K562 (cell line): Measurements from ENCODE around the gene LDLRAD1. TPM values are rescaled to one million over a fixed set of nuclear protein-coding genes. Genes with fewer than 3 reads are reported as not detected.

ENCODE experiments used
- CBFA2T2 ChIP-seq: fragments of 450-650 bp; conservative IDR thresholded peaks from 2 replicates; pipeline ENCODE4 v1.6.1; 2017; ENCODE audit warnings: mild to moderate bottlenecking
- CBX3 ChIP-seq, 2 experiments: IDR thresholded peaks; 1 replicate in 1 of 2; 2 replicates in 1 of 2; pipeline ENCODE4 v1.6.1; 2012; ENCODE audit warnings: inconsistent platforms in 2 of 2, low read length in 2 of 2, borderline replicate concordance in 1 of 2, control low read depth in 1 of 2
- CREM ChIP-seq: IDR thresholded peaks from 2 replicates; pipeline ENCODE4 v1.6.1; 2014; ENCODE audit warnings: antibody characterized with exemption, low read depth
- CTCFL ChIP-seq: IDR thresholded peaks from 2 replicates; pipeline ENCODE4 v1.6.1; 2011; ENCODE audit warnings: borderline replicate concordance, low read depth, mild to moderate bottlenecking, moderate library complexity, low read length; ENCODE audit not compliant: insufficient read depth, poor library complexity, severe bottlenecking
- DEAF1 ChIP-seq: fragments of 450-650 bp; formaldehyde crosslinking; IDR thresholded peaks from 2 replicates; pipeline ENCODE4 v1.4.0; 2020; ENCODE audit warnings: mild to moderate bottlenecking, moderate library complexity
- EP300 ChIP-seq: IDR thresholded peaks from 2 replicates; pipeline ENCODE4 v1.6.1; 2012; ENCODE audit warnings: low read length, improper control_type of control experiment
- ETS2 ChIP-seq: IDR thresholded peaks from 2 replicates; pipeline ENCODE4 v1.6.1; 2016; ENCODE audit warnings: borderline replicate concordance, missing genetic modification characterization, mild to moderate bottlenecking, moderate library complexity, missing compliant biosample characterization; ENCODE audit not compliant: poor library complexity, severe bottlenecking
- FOXM1 ChIP-seq, 2 experiments: fragments of 450-650 bp in 1 of 2; sonication (generic) in 1 of 2; formaldehyde crosslinking in 1 of 2; IDR thresholded peaks; 2 replicates each; pipeline versions ENCODE4 v1.6.1 to v1.9.0; 2017 to 2022; ENCODE audit warnings: low read depth in 2 of 2, mild to moderate bottlenecking in 2 of 2, missing genetic modification reagents in 1 of 2, moderate library complexity in 1 of 2
- HSF4 ChIP-seq: fragments of 250-450 bp; sonication (Bioruptor Pico); IDR thresholded peaks from 2 replicates; pipeline ENCODE4 v2.1.2; 2022; ENCODE audit warnings: mild to moderate bottlenecking, moderate library complexity, borderline replicate concordance
- KDM1A ChIP-seq, 2 experiments: fragments of 450-650 bp; IDR thresholded peaks; 2 replicates each; pipeline ENCODE4 v1.6.1; 2016; ENCODE audit warnings: mild to moderate bottlenecking in 2 of 2
- MCM2 ChIP-seq: fragments of 450-650 bp; IDR thresholded peaks from 2 replicates; pipeline ENCODE4 v1.6.1; 2017; ENCODE audit warnings: low read depth, mild to moderate bottlenecking
- MTA2 ChIP-seq: fragments of 450-650 bp; IDR thresholded peaks from 2 replicates; pipeline ENCODE4 v1.6.1; 2016; ENCODE audit warnings: low read depth
- MXI1 ChIP-seq: IDR thresholded peaks from 2 replicates; pipeline ENCODE4 v1.6.1; 2011; ENCODE audit warnings: low read depth, mild to moderate bottlenecking, improper control_type of control experiment, low read length
- NELFE ChIP-seq: IDR thresholded peaks from 2 replicates; pipeline ENCODE4 v1.6.1; 2011; ENCODE audit warnings: mild to moderate bottlenecking; ENCODE audit not compliant: insufficient read depth, insufficient read length
- NFRKB ChIP-seq: fragments of 450-650 bp; IDR thresholded peaks from 2 replicates; pipeline ENCODE4 v1.6.1; 2016; ENCODE audit warnings: low read depth
- PTRF ChIP-seq: fragments of 450-650 bp; IDR thresholded peaks from 2 replicates; pipeline ENCODE4 v1.6.1; 2016; ENCODE audit warnings: mild to moderate bottlenecking, missing genetic modification characterization, missing compliant biosample characterization
- RAD21 ChIP-seq, 2 experiments: fragments of 250-450 bp in 1 of 2; fragments of 450-650 bp in 1 of 2; sonication (Bioruptor Pico) in 1 of 2; formaldehyde crosslinking in 1 of 2; IDR thresholded peaks in 1 of 2; conservative IDR thresholded peaks in 1 of 2; 2 replicates each; pipeline versions ENCODE4 v1.4.0 to v1.8.0; 2020 to 2022; ENCODE audit warnings: mild to moderate bottlenecking in 2 of 2, moderate library complexity in 1 of 2
- SLC30A9 ChIP-seq: fragments of 250-450 bp; sonication (Bioruptor Pico); IDR thresholded peaks from 2 replicates; pipeline ENCODE4 v1.8.0; 2022; ENCODE audit warnings: mild to moderate bottlenecking, moderate library complexity
- TAL1 ChIP-seq: fragments of 450-650 bp; IDR thresholded peaks from 2 replicates; pipeline ENCODE4 v1.6.1; 2016; ENCODE audit warnings: mild to moderate bottlenecking
- TBP ChIP-seq: optimal IDR thresholded peaks from 2 replicates; pipeline ENCODE3; 2011; ENCODE audit warnings: low read depth, low read length, improper control_type of control experiment
- USF2 ChIP-seq: sonication (generic); formaldehyde crosslinking; IDR thresholded peaks from 2 replicates; pipeline ENCODE4 v1.5.0; 2020; ENCODE audit warnings: missing genetic modification reagents
- ZFP1 ChIP-seq: fragments of 450-650 bp; formaldehyde crosslinking; IDR thresholded peaks from 2 replicates; pipeline ENCODE4 v1.4.0; 2020; ENCODE audit warnings: mild to moderate bottlenecking, mixed read lengths
- ZNF280A ChIP-seq: fragments of 450-650 bp; IDR thresholded peaks from 2 replicates; pipeline ENCODE4 v1.6.1; 2018; ENCODE audit warnings: mild to moderate bottlenecking, low read depth; ENCODE audit not compliant: partially characterized antibody
- ZNF778 ChIP-seq: fragments of 450-650 bp; formaldehyde crosslinking; IDR thresholded peaks from 2 replicates; pipeline ENCODE4 v1.4.0; 2020; ENCODE audit warnings: mild to moderate bottlenecking, moderate library complexity
- polyA plus RNA-seq, 8 experiments: library from polyadenylated mRNA; depleted of rRNA in 4 of 8; stranded (reverse) in 5 of 8; unstranded in 3 of 8; fragments of >200 nt; fragmentation: Nextera tagmentation in 2 of 8; fragmentation: Illumina TruSeq in 1 of 8; extraction: Ambion mirVana in 2 of 8; extraction: Trizol in 1 of 8; gene quantifications; 2 replicates each; pipeline versions ENCODE4 v1.2.1 to v1.2.3, GENCODE V29; 2011 to 2014; ENCODE audit warnings: inconsistent platforms in 1 of 8, missing spikeins in 1 of 8
- total RNA-seq, 7 experiments: library from RNA; depleted of rRNA in 6 of 7; stranded (reverse); fragments of >200 nt in 6 of 7; fragmentation: Illumina TruSeq in 2 of 7; extraction: Trizol in 2 of 7; gene quantifications; 2 replicates each; pipeline versions ENCODE4 v1.2.1 to v1.2.3, GENCODE V29; 2011 to 2021; ENCODE audit warnings: low replicate concordance in 1 of 7

Gene LDLRAD1
- total and polyA plus RNA-seq, 9 of the 15 experiments (the other 6 are each of a cell fraction or from before 2014, with no cell fraction given), result not detected

GRCh38 chr1:54054438-54054749, 36.4 kb upstream of the LDLRAD1 start (continued):
- TF ChIP-seq USF2 (CRISPR knock-in tag), result no peak
- TF ChIP-seq EP300, result peak; percentile 66; the same call in 1 of the 2 replicates
- TF ChIP-seq KDM1A (IDR thresholded peaks at IDR 0.05), result peak in 1 of 2 experiments; percentile 86
- no peak for TF ChIP-seq ETS2 (tag)
- no peak for TF ChIP-seq NELFE
- TF ChIP-seq HSF4 (CRISPR knock-in tag), result no peak
- peak; percentile 73 for TF ChIP-seq CBFA2T2
- TF ChIP-seq PTRF, result no peak
- TF ChIP-seq FOXM1 (IDR thresholded peaks at IDR 0.05; ENCODE audit: low read depth), result 0 out of 2 replicates have a peak, but pooled peaks have one; percentile 37
- no peak for TF ChIP-seq FOXM1 (CRISPR knock-in tag; IDR thresholded peaks at IDR 0.05; ENCODE audit: low read depth)
- 0 out of 2 replicates have a peak, but pooled peaks have one; percentile 15 for TF ChIP-seq CREM
- TF ChIP-seq ZFP1 (CRISPR knock-in tag), result no peak
- no peak for TF ChIP-seq TBP
- no peak for TF ChIP-seq CTCFL
- TF ChIP-seq DEAF1 (CRISPR knock-in tag), result 0 out of 2 replicates have a peak, but pooled peaks have one; percentile 5
- no peak for TF ChIP-seq ZNF280A
- peak in 1 of 2 experiments; percentile 33; a peak in 1 of 3 replicates for TF ChIP-seq CBX3 (IDR thresholded peaks at IDR 0.05; ENCODE audit: borderline replicate concordance in 1 of 2, low read length in 2 of 2)
- TF ChIP-seq TAL1, result peak; percentile 83
- TF ChIP-seq NFRKB, result no peak
- no peak for TF ChIP-seq MXI1
- TF ChIP-seq MCM2, result no peak
- no peak for TF ChIP-seq ZNF778
- peak in 1 of 2 experiments; percentile 30; a peak in 2 of 4 replicates for TF ChIP-seq RAD21 (CRISPR knock-in tag; conservative IDR thresholded peaks at IDR 0.05 in 1 of 2, IDR thresholded peaks at IDR 0.05 in 1 of 2)
- TF ChIP-seq SLC30A9 (CRISPR knock-in tag), result no peak
- peak; percentile 57; the same call in 1 of the 2 replicates for TF ChIP-seq MTA2
